ENCODE data around the gene MESD.
A peak's percentile ranks its signal among the peaks of the same experiment; 100 is the strongest.

MESD gene

DNA sequence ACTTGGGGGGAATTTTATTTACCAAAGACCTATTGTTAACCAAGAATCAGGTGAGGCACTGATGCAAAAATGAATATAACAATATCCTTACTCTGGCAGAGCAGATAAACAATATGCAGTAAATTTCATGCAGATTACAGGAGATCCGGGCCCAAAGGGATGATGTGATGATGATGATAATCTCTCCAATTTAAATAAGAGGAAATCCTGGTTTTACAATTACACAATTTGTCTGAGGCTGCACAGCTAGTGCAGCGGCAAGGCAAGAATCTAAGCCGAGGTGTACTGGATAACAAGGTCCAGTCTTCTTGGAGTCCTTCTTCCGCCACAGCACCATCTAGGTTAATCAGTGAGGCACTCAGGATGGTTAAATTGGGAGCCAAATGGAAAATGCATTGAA is 2.4 kb upstream of the MESD start:
- no peak for DNase-seq (ENCODE audit: extremely low read depth, low read depth)
- TF ChIP-seq, protein P1, sequence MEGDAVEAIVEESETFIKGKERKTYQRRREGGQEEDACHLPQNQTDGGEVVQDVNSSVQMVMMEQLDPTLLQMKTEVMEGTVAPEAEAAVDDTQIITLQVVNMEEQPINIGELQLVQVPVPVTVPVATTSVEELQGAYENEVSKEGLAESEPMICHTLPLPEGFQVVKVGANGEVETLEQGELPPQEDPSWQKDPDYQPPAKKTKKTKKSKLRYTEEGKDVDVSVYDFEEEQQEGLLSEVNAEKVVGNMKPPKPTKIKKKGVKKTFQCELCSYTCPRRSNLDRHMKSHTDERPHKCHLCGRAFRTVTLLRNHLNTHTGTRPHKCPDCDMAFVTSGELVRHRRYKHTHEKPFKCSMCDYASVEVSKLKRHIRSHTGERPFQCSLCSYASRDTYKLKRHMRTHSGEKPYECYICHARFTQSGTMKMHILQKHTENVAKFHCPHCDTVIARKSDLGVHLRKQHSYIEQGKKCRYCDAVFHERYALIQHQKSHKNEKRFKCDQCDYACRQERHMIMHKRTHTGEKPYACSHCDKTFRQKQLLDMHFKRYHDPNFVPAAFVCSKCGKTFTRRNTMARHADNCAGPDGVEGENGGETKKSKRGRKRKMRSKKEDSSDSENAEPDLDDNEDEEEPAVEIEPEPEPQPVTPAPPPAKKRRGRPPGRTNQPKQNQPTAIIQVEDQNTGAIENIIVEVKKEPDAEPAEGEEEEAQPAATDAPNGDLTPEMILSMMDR (IDR thresholded peaks at IDR 0.05; ENCODE audit: low read depth, low read length, missing control alignments), result no peak
- H3K4me3 ChIP-seq (replicated peaks; ENCODE audit: low read depth, low read length), result no peak overlapping the region

- no peak for DNase-seq (ENCODE audit: extremely low read depth, low read depth)
- H3K4me3 ChIP-seq (replicated peaks; ENCODE audit: low read depth, low read length), result no peak overlapping the region
- TF ChIP-seq, protein P1 (IDR thresholded peaks at IDR 0.05; ENCODE audit: low read depth, low read length, missing control alignments), result peak; percentile 10
Observed at GRCh38 chr15:80991421-80991820, 1.8 kb upstream of the MESD start.

GRCh38 chr15:80990955-80991354 is 1.3 kb upstream of the MESD start:
- DNase-seq (ENCODE audit: extremely low read depth, low read depth), result no peak
- TF ChIP-seq, protein P1 (IDR thresholded peaks at IDR 0.05; ENCODE audit: low read depth, low read length, missing control alignments), result no peak
- no peak overlapping the region for H3K4me3 ChIP-seq (replicated peaks; ENCODE audit: low read depth, low read length)

- DNase-seq (ENCODE audit: extremely low read depth, low read depth), result no peak
Observed at GRCh38 chr15:80989081-80989517, 520 bp downstream of the MESD start.

GRCh38 chr15:80988148-80988796 is 1.3 kb downstream of the MESD start:
- TF ChIP-seq, protein P1 (IDR thresholded peaks at IDR 0.05; ENCODE audit: low read depth, low read length, missing control alignments), result no peak
- H3K4me3 ChIP-seq (replicated peaks; ENCODE audit: low read depth, low read length), result peak overlapping the region; percentile 82
- DNase-seq (ENCODE audit: extremely low read depth, low read depth), result no peak

More at GRCh38 chr15:80989081-80989517, 520 bp downstream of the MESD start:
- TF ChIP-seq, protein P1 (IDR thresholded peaks at IDR 0.05; ENCODE audit: low read depth, low read length, missing control alignments), result no peak
- peak overlapping the region; percentile 82 for H3K4me3 ChIP-seq (replicated peaks; ENCODE audit: low read depth, low read length)

DNA sequence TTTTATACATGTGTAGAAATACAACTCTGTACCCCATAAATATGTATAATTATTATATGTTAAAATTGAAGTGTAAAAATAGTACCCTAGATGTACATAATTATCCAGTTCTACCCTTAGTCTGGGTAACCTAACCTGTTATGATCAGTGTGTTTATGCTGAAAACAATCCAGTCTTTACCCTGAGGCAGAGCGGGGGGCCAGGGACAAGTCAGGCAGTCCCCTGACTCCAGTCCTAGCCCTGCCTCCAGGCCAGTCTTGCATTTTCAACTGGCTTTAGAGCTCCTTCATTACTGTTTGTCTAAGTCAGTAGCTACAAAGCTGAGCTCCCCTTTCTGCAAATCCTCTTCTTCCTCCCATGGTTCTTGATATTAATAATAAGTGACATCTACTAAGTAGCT is 3.1 kb downstream of the MESD start:
- no peak for DNase-seq (ENCODE audit: extremely low read depth, low read depth)
- H3K4me3 ChIP-seq (replicated peaks; ENCODE audit: low read depth, low read length), result no peak overlapping the region
- TF ChIP-seq, protein P1 (IDR thresholded peaks at IDR 0.05; ENCODE audit: low read depth, low read length, missing control alignments), result no peak

DNA sequence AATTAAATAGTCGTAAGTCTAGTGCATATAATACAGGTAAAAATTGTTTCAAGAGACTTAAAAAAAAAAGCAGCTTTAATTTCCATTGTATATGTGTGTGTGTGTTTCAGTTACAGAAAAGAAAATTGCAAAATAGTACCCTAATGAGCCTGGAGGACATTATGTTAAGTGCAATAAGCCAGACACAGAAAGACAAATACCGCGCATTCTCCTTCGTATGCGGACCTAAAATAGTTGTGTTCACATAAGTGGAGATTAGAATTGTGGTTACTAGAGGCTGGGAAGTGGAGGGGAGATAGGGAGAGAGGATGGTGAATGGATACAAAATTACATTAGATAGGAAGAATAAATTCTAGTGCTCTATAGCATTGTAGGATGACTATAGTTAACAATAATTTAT is 3.6 kb downstream of the MESD start:
- H3K4me3 ChIP-seq (replicated peaks; ENCODE audit: low read depth, low read length), result no peak overlapping the region
- no peak for DNase-seq (ENCODE audit: extremely low read depth, low read depth)
- TF ChIP-seq, protein P1 (IDR thresholded peaks at IDR 0.05; ENCODE audit: low read depth, low read length, missing control alignments), result no peak

Data from HFF-Myc (cell line).